Effector memory CD4-positive, alpha-beta T cell (primary cell): Measurements from ENCODE around the gene NSL1.

Source experiments
- DNase-seq, 3 donors: peaks; one replicate each; pipeline ENCODE4 v3.0.0-alpha.2; 2020
- H3K27ac ChIP-seq: 2 replicates; pipeline ENCODE4 v1.7.0; 2013; ENCODE audit warnings: mild to moderate bottlenecking, low read length, moderate library complexity; ENCODE audit not compliant: insufficient read depth, poor library complexity, severe bottlenecking
- H3K27me3 ChIP-seq: replicated peaks from 2 replicates; pipeline ENCODE4 v1.7.0; 2013; ENCODE audit warnings: mild to moderate bottlenecking, low read length; ENCODE audit not compliant: insufficient read depth, control insufficient read depth, poor library complexity, severe bottlenecking
- H3K36me3 ChIP-seq: 2 replicates; pipeline ENCODE4 v1.7.0; 2013; ENCODE audit warnings: mild to moderate bottlenecking, low read length, moderate library complexity; ENCODE audit not compliant: control insufficient read depth, insufficient read depth
- H3K4me1 ChIP-seq: 2 replicates; pipeline ENCODE4 v1.7.0; 2013; ENCODE audit warnings: low read length, mild to moderate bottlenecking; ENCODE audit not compliant: control insufficient read depth, insufficient read depth, poor library complexity, severe bottlenecking
- H3K4me3 ChIP-seq: 2 replicates; pipeline ENCODE4 v1.7.0; 2013; ENCODE audit warnings: low read length, low read depth, mild to moderate bottlenecking; ENCODE audit not compliant: insufficient read depth, poor library complexity, severe bottlenecking
- H3K9me3 ChIP-seq: 2 replicates; pipeline ENCODE4 v1.7.0; 2013; ENCODE audit warnings: mild to moderate bottlenecking, low read length, moderate library complexity; ENCODE audit not compliant: control insufficient read depth

The NSL1 gene

GRCh38 chr1:212688341-212689047, 103.1 kb downstream of the NSL1 start:
- no peak for DNase-seq
- Histone ChIP-seq H3K27me3 (no peaks in the 10 kb centered on the region), H3K9me3 (no peaks in the 10 kb centered on the region), H3K36me3 (no peaks in the 10 kb centered on the region), H3K4me1 (peaks cover 5% of the 10 kb centered on the region), H3K4me3 (no peak overlapping the region), H3K27ac (no peak overlapping the region)

DNA sequence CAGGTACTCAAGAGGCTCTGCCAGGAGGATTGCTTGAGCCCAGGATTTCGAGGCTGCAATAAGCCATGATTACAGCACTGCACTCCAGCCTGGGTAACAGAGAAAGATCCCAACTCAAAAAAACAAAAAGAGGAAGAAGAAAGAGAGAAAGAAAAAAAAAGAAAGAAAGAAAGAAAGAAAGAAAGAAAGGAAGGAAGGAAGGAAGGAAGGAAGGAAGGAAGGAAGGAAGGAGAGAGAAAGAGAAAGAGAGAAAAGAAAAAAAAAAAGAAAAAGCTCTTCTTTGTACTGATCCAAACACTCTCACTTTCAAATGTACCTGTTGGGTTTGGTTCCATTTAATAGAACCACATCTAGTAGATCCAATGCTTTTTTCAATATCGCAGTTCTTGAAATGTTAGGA, 103.8 kb downstream of the NSL1 start:
- H3K27me3 ChIP-seq = no peaks in the 10 kb centered on the region
- no peak overlapping the region for H3K4me3 ChIP-seq
- no peaks in the 10 kb centered on the region for H3K9me3 ChIP-seq
- no peaks in the 10 kb centered on the region for H3K36me3 ChIP-seq
- H3K27ac ChIP-seq = no peak overlapping the region
- DNase-seq = no peak
- H3K4me1 ChIP-seq = peaks cover 9% of the 10 kb centered on the region

DNA sequence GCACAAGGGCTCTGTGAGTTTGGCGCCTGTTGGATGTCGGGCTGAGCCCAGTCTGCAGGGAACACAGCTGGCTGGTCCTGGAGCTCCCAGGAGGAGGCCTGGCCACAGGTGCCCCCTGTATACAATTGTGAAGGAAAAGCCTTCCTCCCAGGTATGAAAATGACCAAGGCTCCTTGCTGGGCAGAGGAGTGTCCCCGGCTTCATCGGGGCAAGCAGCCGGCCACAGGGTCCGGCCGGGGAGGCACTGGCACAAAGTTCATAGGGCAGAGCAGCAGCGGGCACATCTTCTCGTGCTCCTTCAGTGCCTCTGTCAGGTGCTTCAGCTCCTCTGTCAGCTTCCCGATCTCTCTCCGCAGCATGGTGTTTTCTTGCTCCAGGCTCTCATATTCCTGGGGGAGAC, 105.0 kb downstream of the NSL1 start:
- no peak overlapping the region for H3K27ac ChIP-seq
- H3K4me1 ChIP-seq = peaks cover 9% of the 10 kb centered on the region
- DNase-seq = no peak
- no peak overlapping the region for H3K4me3 ChIP-seq
- H3K9me3 ChIP-seq = no peaks in the 10 kb centered on the region
- H3K27me3 ChIP-seq = no peaks in the 10 kb centered on the region
- no peaks in the 10 kb centered on the region for H3K36me3 ChIP-seq

GRCh38 chr1:212686069-212686468, 105.5 kb downstream of the NSL1 start:
- H3K9me3 ChIP-seq = no peaks in the 10 kb centered on the region
- H3K4me3 ChIP-seq = no peak overlapping the region
- no peak for DNase-seq
- no peak overlapping the region for H3K27ac ChIP-seq
- H3K27me3 ChIP-seq = no peaks in the 10 kb centered on the region
- H3K36me3 ChIP-seq = no peaks in the 10 kb centered on the region
- peaks cover 9% of the 10 kb centered on the region for H3K4me1 ChIP-seq

GRCh38 chr1:212685429-212685828, 106.1 kb downstream of the NSL1 start:
- Histone ChIP-seq H3K9me3 (no peaks in the 10 kb centered on the region), H3K27ac (no peak overlapping the region), H3K4me3 (no peak overlapping the region)

DNA sequence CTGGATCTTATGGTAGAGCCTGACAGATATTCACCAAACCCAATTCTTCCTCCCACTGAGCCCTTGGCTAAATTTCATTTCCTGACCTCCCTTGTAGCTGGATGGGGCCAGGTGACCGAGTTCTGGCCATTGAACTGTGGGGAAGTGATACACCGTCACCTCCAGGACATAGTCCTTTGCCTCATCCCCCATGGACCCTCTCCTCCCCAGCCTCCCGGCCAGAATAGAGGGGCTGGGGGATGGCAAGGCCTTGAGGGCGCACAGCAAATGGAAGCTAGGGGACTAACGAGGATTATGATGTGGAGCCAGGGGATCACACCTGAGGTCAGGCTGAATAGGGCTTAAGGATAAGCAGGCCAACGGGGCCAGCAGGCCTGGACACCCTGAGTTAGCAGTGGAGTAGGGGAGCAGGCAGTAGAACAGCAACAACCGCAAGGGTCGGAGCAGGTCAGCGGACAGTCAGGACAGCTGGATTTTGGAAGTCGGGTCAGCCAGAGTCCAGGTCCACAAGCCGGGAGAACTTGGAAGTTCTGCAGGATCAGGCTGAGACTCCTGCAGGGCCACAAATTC, 107.0 kb downstream of the NSL1 start:
- no peaks in the 10 kb centered on the region for H3K9me3 ChIP-seq
- no peaks in the 10 kb centered on the region for H3K27me3 ChIP-seq
- no peaks in the 10 kb centered on the region for H3K36me3 ChIP-seq
- peaks cover 9% of the 10 kb centered on the region for H3K4me1 ChIP-seq
- no peak overlapping the region for H3K27ac ChIP-seq
- H3K4me3 ChIP-seq = no peak overlapping the region
- DNase-seq = no peak

More at GRCh38 chr1:212685429-212685828, 106.1 kb downstream of the NSL1 start:
- Histone ChIP-seq H3K27me3 (no peaks in the 10 kb centered on the region), H3K4me1 (peaks cover 9% of the 10 kb centered on the region), H3K36me3 (no peaks in the 10 kb centered on the region)
- no peak for DNase-seq

- H3K36me3 ChIP-seq = no peaks in the 10 kb centered on the region
- no peak overlapping the region for H3K4me3 ChIP-seq
- H3K27ac ChIP-seq = no peak overlapping the region
- no peak for DNase-seq
- no peaks in the 10 kb centered on the region for H3K27me3 ChIP-seq
- peaks cover 9% of the 10 kb centered on the region for H3K4me1 ChIP-seq
- H3K9me3 ChIP-seq = no peaks in the 10 kb centered on the region
These were observed 107.5 kb downstream of the NSL1 start for GRCh38 chr1:212684076-212684475.

DNA sequence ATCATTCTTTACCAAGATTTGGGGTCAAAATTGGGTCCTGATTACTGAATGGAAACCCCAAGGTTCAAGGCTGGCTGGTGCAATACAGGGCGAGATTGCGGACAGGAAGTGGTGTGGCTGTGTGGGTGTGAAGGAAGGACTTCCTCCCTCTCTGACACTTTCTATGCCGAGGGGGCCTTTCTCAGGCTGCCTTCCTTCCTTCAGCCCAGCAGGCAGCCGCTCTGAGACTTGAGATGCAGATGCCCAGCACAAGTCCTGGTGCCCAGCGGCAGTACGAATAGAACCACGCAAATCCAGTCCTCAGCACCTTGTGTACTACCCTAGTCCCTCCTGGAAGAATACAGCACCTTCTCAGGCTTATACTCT, 108.2 kb downstream of the NSL1 start:
- DNase-seq = no peak
- H3K4me1 ChIP-seq = peaks cover 9% of the 10 kb centered on the region
- H3K4me3 ChIP-seq = no peak overlapping the region

DNA sequence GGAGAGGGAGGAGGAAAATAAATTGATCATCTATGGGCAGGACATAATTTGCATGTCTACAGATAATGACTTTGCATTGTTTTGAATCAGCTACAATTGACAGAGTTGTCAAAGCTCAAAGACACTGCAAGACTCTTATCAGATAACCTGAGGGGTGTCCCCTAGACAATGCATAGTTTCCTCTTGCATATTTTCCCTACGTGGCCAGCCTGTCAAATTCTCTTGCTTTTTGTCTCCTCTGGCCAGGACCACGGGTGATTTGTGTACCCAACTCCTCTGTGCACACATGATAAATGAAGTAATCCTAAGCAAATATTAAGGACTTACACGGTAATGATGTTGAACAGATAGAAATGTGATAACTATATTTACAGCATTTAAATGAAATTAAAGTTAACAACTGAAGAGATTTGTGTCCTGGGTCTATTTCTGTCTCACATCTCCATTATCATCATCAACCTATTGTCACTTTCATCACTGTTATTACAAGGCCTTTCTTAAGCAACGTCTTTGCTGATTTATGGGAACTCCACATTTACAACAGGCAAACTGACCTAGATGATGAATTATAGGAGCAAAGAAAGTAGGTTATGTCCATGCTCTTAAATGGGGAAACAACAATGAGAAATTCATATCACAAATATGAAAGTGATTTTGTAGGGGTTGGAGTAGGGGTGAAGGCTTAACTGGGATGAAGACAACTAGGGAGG, 110.7 kb downstream of the NSL1 start:
- no peaks in the 10 kb centered on the region for H3K9me3 ChIP-seq
- H3K4me1 ChIP-seq = peaks cover 9% of the 10 kb centered on the region
- H3K27ac ChIP-seq = no peak overlapping the region
- no peak overlapping the region for H3K4me3 ChIP-seq
- H3K36me3 ChIP-seq = no peaks in the 10 kb centered on the region
- H3K27me3 ChIP-seq = no peaks in the 10 kb centered on the region
- no peak for DNase-seq

More for the DNA sequence above, 108.2 kb downstream of the NSL1 start:
- Histone ChIP-seq H3K36me3 (no peaks in the 10 kb centered on the region), H3K9me3 (no peaks in the 10 kb centered on the region), H3K27ac (no peak overlapping the region), H3K27me3 (no peaks in the 10 kb centered on the region)
